Stimulated activated CD8-positive, alpha-beta memory T cell treated with anti-CD3 and anti-CD28 coated beads, Interleukin-4, amount 100 ng/mL, for 1 hour (primary cell): Measurements from ENCODE around the gene MAP3K8.
"Not testable (repeated sequence)": the region's sequence is repeated elsewhere in the genome, so short reads cannot be mapped to it uniquely, and the experiment has no call there.

ENCODE experiments used
- DNase-seq, 2 donors: peaks; one replicate each; pipeline ENCODE4 v3.0.0-alpha.2; 2020; ENCODE audit warnings: low read depth in 2 of 2, low spot score in 1 of 2

Gene MAP3K8

GRCh38 chr10:30422981-30423654, 10.9 kb upstream of the MAP3K8 start:
- no peak for DNase-seq

GRCh38 chr10:30423655-30424275, 10.2 kb upstream of the MAP3K8 start:
- not testable (repeated sequence) for DNase-seq

- no peak for DNase-seq
Measured at GRCh38 chr10:30425336-30426075, 8.5 kb upstream of the MAP3K8 start.

GRCh38 chr10:30430544-30431298, 3.3 kb upstream of the MAP3K8 start:
- DNase-seq = no peak

GRCh38 chr10:30431435-30431911, 2.5 kb upstream of the MAP3K8 start:
- no peak for DNase-seq

- DNase-seq = no peak
Measured at GRCh38 chr10:30432622-30433305, 1.2 kb upstream of the MAP3K8 start.

- DNase-seq = no peak
Measured at GRCh38 chr10:30433306-30433729, 666 bp upstream of the MAP3K8 start.

- peak in 1 of 2 donors; percentile 28 for DNase-seq
Measured at GRCh38 chr10:30434273-30435072, 489 bp downstream of the MAP3K8 start.

- no peak for DNase-seq
Measured at GRCh38 chr10:30435073-30435422, 1.1 kb downstream of the MAP3K8 start.

- DNase-seq = not testable (repeated sequence)
Measured at GRCh38 chr10:30435499-30436167, 1.6 kb downstream of the MAP3K8 start.

GRCh38 chr10:30436191-30436611, 2.2 kb downstream of the MAP3K8 start:
- DNase-seq = no peak

GRCh38 chr10:30436671-30437030, 2.7 kb downstream of the MAP3K8 start:
- DNase-seq = no peak

- DNase-seq = no peak
Measured at GRCh38 chr10:30437031-30437841, 3.3 kb downstream of the MAP3K8 start.

GRCh38 chr10:30438021-30438850, 4.3 kb downstream of the MAP3K8 start:
- no peak for DNase-seq

- DNase-seq = no peak
Measured at GRCh38 chr10:30439931-30440330, 5.9 kb downstream of the MAP3K8 start.

- no peak for DNase-seq
Measured at GRCh38 chr10:30442019-30442606, 8.1 kb downstream of the MAP3K8 start.

GRCh38 chr10:30443049-30443448, 9.1 kb downstream of the MAP3K8 start:
- no peak for DNase-seq
